ENCODE results near the gene C1R. TPM values are rescaled to one million over a fixed set of nuclear protein-coding genes. Genes with fewer than 3 reads are reported as not detected.

The C1R gene
- total RNA-seq, 1 donor from 2014 or later: 3.3 TPM

GRCh38 chr12:7117670-7118069 lies 25.4 kb upstream of the C1R start:
- H3K27me3 Mint-ChIP-seq (ENCODE audit: insufficient read depth, low read depth): peaks cover 16% of the 10 kb centered on the region
- H3K79me2 ChIP-seq (ENCODE audit: low read depth): no peaks in the 10 kb centered on the region
- no peak for DNase-seq (ENCODE audit: low spot score)
- H3F3A ChIP-seq (ENCODE audit: low read depth): no peaks in the 10 kb centered on the region
- H3K4me2 ChIP-seq: no peak overlapping the region
- no peak overlapping the region for H3K9ac ChIP-seq
- H3K9me3 Mint-ChIP-seq: no peaks in the 10 kb centered on the region
- no peaks in the 10 kb centered on the region for H3K4me1 Mint-ChIP-seq
- no peak overlapping the region for H3K27ac Mint-ChIP-seq
- no peaks in the 10 kb centered on the region for H3K36me3 ChIP-seq
- H3K4me3 ChIP-seq: no peak overlapping the region
- H3K27ac ChIP-seq: no peak overlapping the region
- H3K9me3 ChIP-seq (ENCODE audit: low read depth): no peaks in the 10 kb centered on the region
- no peaks in the 10 kb centered on the region for H3K4me1 ChIP-seq
- no peaks in the 10 kb centered on the region for H3K27me3 ChIP-seq
- no peak overlapping the region for H2AFZ ChIP-seq (replicated peaks)
- no peak overlapping the region for H3K4me3 Mint-ChIP-seq
- no peaks in the 10 kb centered on the region for H3K36me3 Mint-ChIP-seq
- TF ChIP-seq EZH2 (IDR thresholded peaks at IDR 0.05) (no peak), EZH2phosphoT487 (IDR thresholded peaks at IDR 0.05) (no peak), CTCF (IDR thresholded peaks at IDR 0.05) (no peak)
- H4K20me1 ChIP-seq (ENCODE audit: low read depth): no peaks in the 10 kb centered on the region

- peak overlapping the region; percentile 74 for H3K27ac Mint-ChIP-seq
- no peak overlapping the region for H3K4me2 ChIP-seq
- H3K27me3 ChIP-seq: no peaks in the 10 kb centered on the region
- no peaks in the 10 kb centered on the region for H3F3A ChIP-seq (ENCODE audit: low read depth)
- H3K36me3 ChIP-seq: no peaks in the 10 kb centered on the region
- no peaks in the 10 kb centered on the region for H3K9me3 Mint-ChIP-seq
- H3K9ac ChIP-seq: no peak overlapping the region
- no peak for TF ChIP-seq CTCF (IDR thresholded peaks at IDR 0.05)
- no peak for TF ChIP-seq EZH2 (IDR thresholded peaks at IDR 0.05)
- TF ChIP-seq EZH2phosphoT487 (IDR thresholded peaks at IDR 0.05): no peak
- H4K20me1 ChIP-seq (ENCODE audit: low read depth): no peaks in the 10 kb centered on the region
- no peak overlapping the region for H2AFZ ChIP-seq (replicated peaks)
- H3K4me3 Mint-ChIP-seq: no peak overlapping the region
- no peak overlapping the region for H3K4me3 ChIP-seq
- H3K27me3 Mint-ChIP-seq (ENCODE audit: insufficient read depth, low read depth): peaks cover 15% of the 10 kb centered on the region
- no peaks in the 10 kb centered on the region for H3K4me1 ChIP-seq
- H3K9me3 ChIP-seq (ENCODE audit: low read depth): no peaks in the 10 kb centered on the region
- no peak for DNase-seq (ENCODE audit: low spot score)
- no peaks in the 10 kb centered on the region for H3K36me3 Mint-ChIP-seq
- H3K4me1 Mint-ChIP-seq: no peaks in the 10 kb centered on the region
- H3K79me2 ChIP-seq (ENCODE audit: low read depth): no peaks in the 10 kb centered on the region
- H3K27ac ChIP-seq: no peak overlapping the region
Measured at GRCh38 chr12:7116916-7117315, 24.7 kb upstream of the C1R start.

- H3K27ac ChIP-seq: no peak overlapping the region
Measured at GRCh38 chr12:7116196-7116595, 24.0 kb upstream of the C1R start.

More at GRCh38 chr12:7116196-7116595, 24.0 kb upstream of the C1R start:
- Histone ChIP-seq H3K36me3 (no peaks in the 10 kb centered on the region), H3K27me3 (no peaks in the 10 kb centered on the region), H3F3A (ENCODE audit: low read depth) (no peaks in the 10 kb centered on the region), H3K79me2 (ENCODE audit: low read depth) (no peaks in the 10 kb centered on the region), H3K9me3 (ENCODE audit: low read depth) (no peaks in the 10 kb centered on the region), H4K20me1 (ENCODE audit: low read depth) (no peaks in the 10 kb centered on the region), H3K4me3 (no peak overlapping the region), H3K9ac (no peak overlapping the region), H2AFZ (replicated peaks) (no peak overlapping the region), H3K4me2 (no peak overlapping the region), H3K4me1 (no peaks in the 10 kb centered on the region)
- Mint-ChIP-seq H3K9me3 (no peaks in the 10 kb centered on the region), H3K4me3 (no peak overlapping the region), H3K4me1 (no peaks in the 10 kb centered on the region), H3K27me3 (ENCODE audit: insufficient read depth, low read depth) (peaks cover 15% of the 10 kb centered on the region), H3K27ac (peak overlapping the region; percentile 74), H3K36me3 (no peaks in the 10 kb centered on the region)
- no peak for DNase-seq (ENCODE audit: low spot score)
- no peak for TF ChIP-seq EZH2 (IDR thresholded peaks at IDR 0.05)
- no peak for TF ChIP-seq EZH2phosphoT487 (IDR thresholded peaks at IDR 0.05)
- no peak for TF ChIP-seq CTCF (IDR thresholded peaks at IDR 0.05)

All from neural progenitor cell (in vitro differentiated cells).